Measurements from ENCODE around the gene AK9. TPM values are rescaled to one million over a fixed set of nuclear protein-coding genes. Genes with fewer than 3 reads are reported as not detected.

The AK9 gene
- total and polyA plus RNA-seq, 2 of the 4 experiments (the other 2 are of a cell fraction): 1.7 to 1.8 TPM

- CTCF ChIA-PET: no interaction called here
- H3K27me3 ChIP-seq (ENCODE audit: control insufficient read depth, insufficient read depth, low read length): peaks cover 4% of the 10 kb centered on the region
- no peak for ATAC-seq (ENCODE audit: low read depth)
Measured at GRCh38 chr6:109508166-109508860, 182.7 kb downstream of the AK9 start.

More at GRCh38 chr6:109508166-109508860, 182.7 kb downstream of the AK9 start:
- H3K18ac ChIP-seq (ENCODE audit: low read depth, low read length): no peak overlapping the region
- H3K4me2 ChIP-seq (ENCODE audit: low read depth, low read length): no peak overlapping the region
- H2BK120ac ChIP-seq (ENCODE audit: low read depth, low read length): no peak overlapping the region
- H2AK5ac ChIP-seq (ENCODE audit: low read depth, low read length): no peak overlapping the region
- H4K20me1 ChIP-seq (ENCODE audit: insufficient read depth, low read length): no peaks in the 10 kb centered on the region
- POLR2A ChIA-PET (ENCODE audit: unreplicated experiment): no interaction called here
- no peak overlapping the region for H4K5ac ChIP-seq (ENCODE audit: low read depth, low read length)
- no peak overlapping the region for H2BK20ac ChIP-seq (ENCODE audit: low read depth, low read length)
- H4K8ac ChIP-seq (ENCODE audit: low read depth in 2 of 2, low read length in 2 of 2): no peak overlapping the region
- WGBS, 2 experiments (ENCODE audit: extremely low coverage in 2 of 2, insufficient read length in 1 of 2): no CpG with 5 or more reads among the region's 4 CpGs
- H3K14ac ChIP-seq (replicated peaks; ENCODE audit: low read depth, low read length): no peak overlapping the region
- no peak overlapping the region for H3K4ac ChIP-seq (ENCODE audit: low read depth, low read length)
- no peaks in the 10 kb centered on the region for H3K79me1 ChIP-seq (ENCODE audit: low read depth in 1 of 2, low read length in 2 of 2)
- no peak overlapping the region for H2BK5ac ChIP-seq (ENCODE audit: low read depth, low read length, poor library complexity, severe bottlenecking)
- dilution Hi-C loops (cut with HindIII; ENCODE audit: low sequenced_read_pairs, unreplicated experiment): no loop called here
- H3K4me3 ChIP-seq (ENCODE audit: insufficient read depth, low read depth, low read length): no peak overlapping the region
- no peak overlapping the region for H3K23ac ChIP-seq (ENCODE audit: low read depth, low read length)
- H4K91ac ChIP-seq (ENCODE audit: insufficient read depth, low read depth, low read length): no peak overlapping the region
- H2AFZ ChIP-seq (replicated peaks; ENCODE audit: low read length, poor library complexity): no peak overlapping the region
- no peaks in the 10 kb centered on the region for H3K4me1 ChIP-seq (ENCODE audit: control insufficient read depth, insufficient read depth, low read length)
- no peak for TF ChIP-seq MAFK (IDR thresholded peaks at IDR 0.05; ENCODE audit: low read depth, low read length)
- TF ChIP-seq NFE2L2 (IDR thresholded peaks at IDR 0.05; ENCODE audit: low read depth, low read length): no peak
- TF ChIP-seq, protein P1, sequence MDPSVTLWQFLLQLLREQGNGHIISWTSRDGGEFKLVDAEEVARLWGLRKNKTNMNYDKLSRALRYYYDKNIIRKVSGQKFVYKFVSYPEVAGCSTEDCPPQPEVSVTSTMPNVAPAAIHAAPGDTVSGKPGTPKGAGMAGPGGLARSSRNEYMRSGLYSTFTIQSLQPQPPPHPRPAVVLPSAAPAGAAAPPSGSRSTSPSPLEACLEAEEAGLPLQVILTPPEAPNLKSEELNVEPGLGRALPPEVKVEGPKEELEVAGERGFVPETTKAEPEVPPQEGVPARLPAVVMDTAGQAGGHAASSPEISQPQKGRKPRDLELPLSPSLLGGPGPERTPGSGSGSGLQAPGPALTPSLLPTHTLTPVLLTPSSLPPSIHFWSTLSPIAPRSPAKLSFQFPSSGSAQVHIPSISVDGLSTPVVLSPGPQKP (IDR thresholded peaks at IDR 0.05; ENCODE audit: borderline replicate concordance, low read depth, low read length): no peak
- TF ChIP-seq RAD21 (IDR thresholded peaks at IDR 0.05; ENCODE audit: low read length): no peak
- TF ChIP-seq BHLHE40 (IDR thresholded peaks at IDR 0.05; ENCODE audit: low read depth, low read length): no peak
- no peak for TF ChIP-seq RCOR1 (IDR thresholded peaks at IDR 0.05; ENCODE audit: insufficient replicate concordance, low read length)
- no peak for TF ChIP-seq POLR2A (IDR thresholded peaks at IDR 0.05; ENCODE audit: low read depth, low read length)
- TF ChIP-seq RFX5 (IDR thresholded peaks at IDR 0.05; ENCODE audit: low read depth, low read length): no peak
- TF ChIP-seq MAZ (IDR thresholded peaks at IDR 0.05; ENCODE audit: borderline replicate concordance, low read depth, low read length): no peak
- TF ChIP-seq SMC3 (IDR thresholded peaks at IDR 0.05; ENCODE audit: low read depth, low read length): no peak
- TF ChIP-seq FOS (IDR thresholded peaks at IDR 0.05; ENCODE audit: low read depth, low read length): no peak
- no peak for TF ChIP-seq MXI1 (IDR thresholded peaks at IDR 0.05; ENCODE audit: borderline replicate concordance, low read depth, low read length)
- TF ChIP-seq CHD1 (IDR thresholded peaks at IDR 0.05; ENCODE audit: low read depth, low read length): no peak
- TF ChIP-seq, protein P2, sequence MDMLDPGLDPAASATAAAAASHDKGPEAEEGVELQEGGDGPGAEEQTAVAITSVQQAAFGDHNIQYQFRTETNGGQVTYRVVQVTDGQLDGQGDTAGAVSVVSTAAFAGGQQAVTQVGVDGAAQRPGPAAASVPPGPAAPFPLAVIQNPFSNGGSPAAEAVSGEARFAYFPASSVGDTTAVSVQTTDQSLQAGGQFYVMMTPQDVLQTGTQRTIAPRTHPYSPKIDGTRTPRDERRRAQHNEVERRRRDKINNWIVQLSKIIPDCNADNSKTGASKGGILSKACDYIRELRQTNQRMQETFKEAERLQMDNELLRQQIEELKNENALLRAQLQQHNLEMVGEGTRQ (IDR thresholded peaks at IDR 0.05; ENCODE audit: low read depth, low read length): no peak
- TF ChIP-seq, protein P3, sequence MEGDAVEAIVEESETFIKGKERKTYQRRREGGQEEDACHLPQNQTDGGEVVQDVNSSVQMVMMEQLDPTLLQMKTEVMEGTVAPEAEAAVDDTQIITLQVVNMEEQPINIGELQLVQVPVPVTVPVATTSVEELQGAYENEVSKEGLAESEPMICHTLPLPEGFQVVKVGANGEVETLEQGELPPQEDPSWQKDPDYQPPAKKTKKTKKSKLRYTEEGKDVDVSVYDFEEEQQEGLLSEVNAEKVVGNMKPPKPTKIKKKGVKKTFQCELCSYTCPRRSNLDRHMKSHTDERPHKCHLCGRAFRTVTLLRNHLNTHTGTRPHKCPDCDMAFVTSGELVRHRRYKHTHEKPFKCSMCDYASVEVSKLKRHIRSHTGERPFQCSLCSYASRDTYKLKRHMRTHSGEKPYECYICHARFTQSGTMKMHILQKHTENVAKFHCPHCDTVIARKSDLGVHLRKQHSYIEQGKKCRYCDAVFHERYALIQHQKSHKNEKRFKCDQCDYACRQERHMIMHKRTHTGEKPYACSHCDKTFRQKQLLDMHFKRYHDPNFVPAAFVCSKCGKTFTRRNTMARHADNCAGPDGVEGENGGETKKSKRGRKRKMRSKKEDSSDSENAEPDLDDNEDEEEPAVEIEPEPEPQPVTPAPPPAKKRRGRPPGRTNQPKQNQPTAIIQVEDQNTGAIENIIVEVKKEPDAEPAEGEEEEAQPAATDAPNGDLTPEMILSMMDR (conservative IDR thresholded peaks at IDR 0.05; ENCODE audit: low read depth, low read length): no peak
- H3K56ac ChIP-seq (ENCODE audit: extremely low read depth, insufficient read depth, low read length): no peak overlapping the region
- peak overlapping the region; percentile 18 for H2AK9ac ChIP-seq (replicated peaks; ENCODE audit: low read depth, low read length, poor library complexity)
- no peaks in the 10 kb centered on the region; the same call in 1 of the 2 replicates for H3K9me3 ChIP-seq (ENCODE audit: control insufficient read depth, insufficient read depth, low read length)
- BruUV-seq (replicated peaks): no TSS peak
- H3K9ac ChIP-seq (ENCODE audit: low read depth, low read length): no peak overlapping the region
- H3K36me3 ChIP-seq (ENCODE audit: control insufficient read depth, insufficient read depth, low read length): no peaks in the 10 kb centered on the region
- H3K9me1 ChIP-seq (ENCODE audit: insufficient read depth, low read length): peaks cover 3% of the 10 kb centered on the region; the same call in 1 of the 2 replicates
- in situ Hi-C loops (cut with MboI; ENCODE audit: low sequenced_read_pairs): no loop called here
- intact Hi-C loops (cut with micrococcal nuclease): no loop called here
- peak; percentile 18 for DNase-seq
- H3K27ac ChIP-seq (ENCODE audit: insufficient read depth, low read length): no peak overlapping the region
- no peak overlapping the region for H2BK15ac ChIP-seq (ENCODE audit: low read depth, low read length)
